Measurements from ENCODE around the gene HOXD9. TPM values are rescaled to one million over a fixed set of nuclear protein-coding genes. Genes with fewer than 3 reads are reported as not detected.

HOXD9 gene
- total and polyA plus RNA-seq, 2 of the 8 experiments (the other 6 are each of a cell fraction or from before 2014, with no cell fraction given): not detected

GRCh38 chr2:176140513-176141317, 18.2 kb downstream of the HOXD9 start:
- ChIA-PET CTCF (ENCODE audit: partially characterized antibody) (interaction anchor here (0.6 to 10.0 kb wide), 91 partner anchors 9 to 1620 kb away, joined by 3 to 119 read pairs (median 5); partner anchors contain the start of genes HOXD10, HOXD4, HOXD8 and HOXD9), POLR2A (ENCODE audit: partially characterized antibody) (interaction anchor here (0.6 to 1.8 kb wide), 4 partner anchors 10 to 48 kb away, joined by 3 to 4 read pairs (median 3); partner anchors contain the start of genes HOXD1 and HOXD4)
- H3K23me2 ChIP-seq (ENCODE audit: low read depth, low read length): peaks cover 3% of the 10 kb centered on the region; the same call in 1 of the 2 replicates
- no peaks in the 10 kb centered on the region for H3K79me2 ChIP-seq (ENCODE audit: control insufficient read depth in 1 of 2, insufficient read depth in 2 of 2, low read length in 2 of 2)
- peak overlapping the region; percentile 35 to 67 (median 59) for H3K4me3 ChIP-seq (ENCODE audit: extremely low read depth in 1 of 4, insufficient read depth in 2 of 4, low read depth in 3 of 4, low read length in 4 of 4)
- H2AFZ ChIP-seq (ENCODE audit: low read length): no peak overlapping the region; the same call in 1 of the 2 replicates
- H2AK5ac ChIP-seq (ENCODE audit: low read depth, low read length): no peak overlapping the region
- no peaks in the 10 kb centered on the region for H3K79me1 ChIP-seq (ENCODE audit: low read depth, low read length)
- no peak overlapping the region for H2BK120ac ChIP-seq (replicated peaks; ENCODE audit: low read depth, low read length)
- H3K23ac ChIP-seq (ENCODE audit: insufficient read length): no peak overlapping the region
- H2BK15ac ChIP-seq (ENCODE audit: low read length): peak overlapping the region; percentile 61; the same call in 1 of the 2 replicates
- no peak overlapping the region for H4K5ac ChIP-seq (ENCODE audit: insufficient read length, low read depth, low read length)
- peaks cover 7 to 8% of the 10 kb centered on the region in 2 experiments for H4K20me1 ChIP-seq (replicated peaks in 1 of 2; ENCODE audit: control insufficient read depth in 1 of 2, insufficient read depth in 2 of 2, low read length in 2 of 2)
- peaks cover 0 to 4% (median 0%) of the 10 kb centered on the region in 4 experiments; a peak in 1 of 8 replicates for H3K36me3 ChIP-seq (ENCODE audit: control insufficient read depth in 2 of 4, insufficient read depth in 4 of 4, low read length in 3 of 4)
- peaks cover 0 to 9% (median 4%) of the 10 kb centered on the region in 4 experiments; a peak in 5 of 7 replicates for H3K4me1 ChIP-seq (replicated peaks in 1 of 4; ENCODE audit: control insufficient read depth in 3 of 4, insufficient read depth in 4 of 4, low read length in 3 of 4)
- H3K9ac ChIP-seq (replicated peaks in 1 of 4; ENCODE audit: extremely low read depth in 1 of 4, low read depth in 3 of 4, low read length in 3 of 4): no peak overlapping the region; a peak in 1 of 7 replicates
- no peak overlapping the region for H2BK12ac ChIP-seq (ENCODE audit: low read depth, low read length)
- no peak overlapping the region for H2BK20ac ChIP-seq (ENCODE audit: low read length)
- H4K91ac ChIP-seq (replicated peaks; ENCODE audit: insufficient read length, low read length): peak overlapping the region; percentile 91
- 10% methylated on average over 35 of the region's 48 CpGs; no CpG with 5 or more reads in 1 of the 2 experiments for WGBS, 2 experiments (ENCODE audit: extremely low coverage in 1 of 2, insufficient coverage in 1 of 2, insufficient read length in 1 of 2, insufficient replicate concordance in 2 of 2, low coverage in 1 of 2, low lambda C conversion rate in 2 of 2, missing lambda C conversion rate in 1 of 2)
- peak overlapping the region; percentile 4 to 79 for H3K4me2 ChIP-seq (ENCODE audit: insufficient read depth in 1 of 2, low read depth in 2 of 2, low read length in 2 of 2)
- no peak overlapping the region for H3K4ac ChIP-seq (replicated peaks; ENCODE audit: insufficient read length, low read depth, low read length)
- no peak overlapping the region for H2BK5ac ChIP-seq (ENCODE audit: low read depth, low read length)
- FAIRE-seq (peak; percentile 65), DNase-seq (ENCODE audit: low read depth in 1 of 2, low spot score in 2 of 2) (peak; percentile 66 to 92)
- peak overlapping the region; percentile 51; the same call in 1 of the 2 replicates for H3K18ac ChIP-seq (ENCODE audit: extremely low read depth, low read length)
- H4K8ac ChIP-seq (ENCODE audit: extremely low read depth, insufficient read depth, low read length): no peak overlapping the region
- H3K27ac ChIP-seq (ENCODE audit: low read depth, low read length): no peak overlapping the region
- no peak overlapping the region for H3K56ac ChIP-seq (replicated peaks; ENCODE audit: insufficient read length, low read depth, low read length)
- no peak overlapping the region for H3K14ac ChIP-seq (ENCODE audit: insufficient read length)
- peaks cover 81 to 100% (median 96%) of the 10 kb centered on the region in 4 experiments for H3K27me3 ChIP-seq (replicated peaks in 1 of 4; ENCODE audit: control insufficient read depth in 3 of 4, extremely low read depth in 1 of 4, insufficient read depth in 3 of 4, low read length in 3 of 4)
- no peaks in the 10 kb centered on the region; a peak in 1 of 4 replicates for H3K9me3 ChIP-seq (ENCODE audit: insufficient read depth in 2 of 2, low read depth in 1 of 2, low read length in 1 of 2)
